Measurements from ENCODE around the gene GMPS. TPM values are rescaled to one million over a fixed set of nuclear protein-coding genes. Genes with fewer than 3 reads are reported as not detected.
A peak's percentile ranks its signal among the peaks of the same experiment; 100 is the strongest.

Gene GMPS
- total and polyA plus RNA-seq, 2 of the 13 experiments (the other 11 are each of a cell fraction or from before 2014, with no cell fraction given), result 29.6 to 85.5 TPM

- TF ChIP-seq ARHGAP35 (CRISPR knock-in tag; IDR thresholded peaks at IDR 0.05; ENCODE audit: borderline replicate concordance) (no peak), FIP1L1 (IDR thresholded peaks at IDR 0.05; ENCODE audit: borderline replicate concordance, insufficient read depth, low read depth, low read length) (no peak), PBX3 (CRISPR knock-in tag; IDR thresholded peaks at IDR 0.05; ENCODE audit: borderline replicate concordance) (no peak), AGO1 (IDR thresholded peaks at IDR 0.05; ENCODE audit: low read depth, low read length, poor library complexity, severe bottlenecking) (no peak), ZNF589 (CRISPR knock-in tag; conservative IDR thresholded peaks at IDR 0.05) (no peak; the same call in 1 of the 2 replicates), ZFP82 (CRISPR knock-in tag; IDR thresholded peaks at IDR 0.05; ENCODE audit: borderline replicate concordance) (peak; percentile 64; the same call in 1 of the 2 replicates), HNRNPL (IDR thresholded peaks at IDR 0.05; ENCODE audit: low read depth, low read length) (no peak), SAP130 (CRISPR knock-in tag; IDR thresholded peaks at IDR 0.05; ENCODE audit: low read depth) (peak; percentile 71), CERS6 (CRISPR knock-in tag; IDR thresholded peaks at IDR 0.05) (no peak), ATF3 (CRISPR knock-in tag; IDR thresholded peaks at IDR 0.05) (no peak; the same call in 1 of the 2 replicates), NFAT5 (CRISPR knock-in tag; IDR thresholded peaks at IDR 0.05) (no peak), ZNF83 (CRISPR knock-in tag; IDR thresholded peaks at IDR 0.05; ENCODE audit: borderline replicate concordance) (no peak), HINFP (CRISPR knock-in tag; IDR thresholded peaks at IDR 0.05; ENCODE audit: low read depth) (peak; percentile 65; the same call in 1 of the 2 replicates), ZNF720 (CRISPR knock-in tag; IDR thresholded peaks at IDR 0.05) (no peak), MYC (CRISPR knock-in tag; IDR thresholded peaks at IDR 0.05; ENCODE audit: borderline replicate concordance) (peak; percentile 86), MTA1 (CRISPR knock-in tag; IDR thresholded peaks at IDR 0.05; ENCODE audit: borderline replicate concordance) (no peak), FOXO4 (CRISPR knock-in tag; conservative IDR thresholded peaks at IDR 0.05) (no peak)
These were observed at the start of gene GMPS (continued) for GRCh38 chr3:155870133-155870944.
